ENCODE measurements around the gene CSRP2.

Gene CSRP2

DNA sequence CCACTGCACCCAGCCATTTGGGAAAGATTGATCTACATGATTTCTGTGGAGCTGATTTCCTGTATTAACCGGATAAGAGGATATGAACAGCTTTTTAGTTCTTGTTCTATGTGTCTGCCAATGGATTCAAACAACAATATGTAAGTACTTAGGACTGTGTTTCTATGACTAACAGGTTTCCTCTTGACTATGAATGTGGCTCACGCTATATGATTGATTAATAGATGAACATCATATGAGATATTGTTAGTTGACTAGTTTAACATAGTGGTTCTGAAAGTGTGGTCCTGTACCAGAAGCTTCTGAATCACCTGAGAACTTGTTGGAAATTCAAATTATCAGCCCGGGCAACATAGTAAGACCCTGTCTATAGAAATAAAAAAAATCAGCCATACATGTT lies 12.8 kb upstream of the CSRP2 start:
- H3K27me3 ChIP-seq (replicated peaks; ENCODE audit: control insufficient read depth, insufficient read depth, low read length, poor library complexity, severe bottlenecking): no peaks in the 10 kb centered on the region
- no peak overlapping the region for H3K27ac ChIP-seq (ENCODE audit: insufficient read depth, low read length, poor library complexity, severe bottlenecking)
- no peaks in the 10 kb centered on the region for H3K4me1 ChIP-seq (ENCODE audit: control insufficient read depth, insufficient read depth, low read length, poor library complexity, severe bottlenecking)
- H3K4me3 ChIP-seq (ENCODE audit: insufficient read depth, low read depth, low read length, poor library complexity, severe bottlenecking): no peak overlapping the region
- no peaks in the 10 kb centered on the region for H3K36me3 ChIP-seq (ENCODE audit: control insufficient read depth, insufficient read depth, low read length)
- no peaks in the 10 kb centered on the region for H3K9me3 ChIP-seq (ENCODE audit: control insufficient read depth, low read length)
- DNase-seq: no peak

DNA sequence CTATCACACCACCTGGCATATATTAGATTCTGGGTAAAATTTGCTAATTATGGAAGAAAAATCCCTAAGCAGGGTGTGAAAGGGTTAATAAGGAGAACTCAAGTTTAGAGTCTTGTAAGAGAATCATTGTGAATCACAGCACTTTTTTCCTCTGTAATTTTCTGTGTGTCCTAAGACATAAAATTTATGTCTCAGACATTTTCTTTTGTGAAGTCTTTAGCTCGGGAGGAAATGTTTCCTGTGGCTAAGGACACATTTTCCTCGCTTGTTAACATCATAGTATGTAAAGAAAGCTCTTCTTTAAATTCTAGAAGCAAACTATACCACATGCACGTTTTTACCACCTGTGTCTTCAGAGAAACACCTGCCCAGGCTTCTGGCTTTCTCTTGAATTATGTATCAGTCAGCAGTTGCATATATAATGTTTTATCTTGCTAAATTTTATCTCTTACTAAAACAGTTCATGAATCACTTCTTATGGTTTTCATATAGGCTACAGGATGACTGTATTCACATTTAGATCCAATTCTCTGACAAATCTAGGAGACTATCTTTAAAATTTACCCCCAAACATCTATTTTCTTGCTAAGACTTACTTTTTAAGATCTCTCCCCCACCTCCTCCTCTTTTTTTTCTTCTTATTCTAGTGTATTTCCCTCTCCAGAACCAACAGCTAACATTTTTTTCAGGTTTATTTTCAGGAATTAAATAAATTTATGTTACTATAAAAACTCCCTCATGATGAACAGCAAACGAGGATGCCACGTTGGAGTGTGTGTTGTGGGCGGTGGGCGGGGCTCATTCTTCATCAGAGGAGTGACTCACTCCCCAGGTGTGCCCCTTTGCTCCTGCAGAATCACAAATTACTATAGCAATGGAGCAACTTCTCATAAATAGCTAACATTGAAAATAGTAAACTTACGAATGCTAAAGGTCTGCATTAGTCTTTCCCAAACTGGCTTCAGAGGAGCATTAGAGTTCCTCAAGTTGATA lies 11.6 kb upstream of the CSRP2 start:
- H3K4me3 ChIP-seq (ENCODE audit: insufficient read depth, low read depth, low read length, poor library complexity, severe bottlenecking): no peak overlapping the region
- no peak for DNase-seq
- H3K27ac ChIP-seq (ENCODE audit: insufficient read depth, low read length, poor library complexity, severe bottlenecking): no peak overlapping the region
- H3K27me3 ChIP-seq (replicated peaks; ENCODE audit: control insufficient read depth, insufficient read depth, low read length, poor library complexity, severe bottlenecking): no peaks in the 10 kb centered on the region
- H3K9me3 ChIP-seq (ENCODE audit: control insufficient read depth, low read length): no peaks in the 10 kb centered on the region
- no peaks in the 10 kb centered on the region for H3K36me3 ChIP-seq (ENCODE audit: control insufficient read depth, insufficient read depth, low read length)
- no peaks in the 10 kb centered on the region for H3K4me1 ChIP-seq (ENCODE audit: control insufficient read depth, insufficient read depth, low read length, poor library complexity, severe bottlenecking)

DNA sequence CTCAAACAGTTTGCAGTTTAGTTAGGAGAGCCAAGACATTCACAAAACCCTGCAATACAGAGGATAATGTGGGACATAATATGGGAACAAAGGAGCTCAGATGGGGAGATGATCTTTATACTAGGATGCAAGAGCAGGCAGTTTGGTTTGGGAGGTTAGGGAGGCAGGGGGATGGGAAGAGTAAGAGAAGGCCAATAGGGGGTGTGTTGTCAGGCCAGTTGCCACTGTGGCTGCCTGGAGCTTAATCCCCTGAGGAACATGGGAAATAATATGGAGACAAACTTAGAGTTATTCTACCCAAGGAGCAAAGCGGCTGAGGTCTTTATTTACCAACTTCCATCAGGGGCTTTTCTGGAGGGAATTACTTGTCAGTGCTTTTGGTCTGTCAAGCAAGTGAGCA lies 10.0 kb upstream of the CSRP2 start:
- DNase-seq: no peak
- H3K27me3 ChIP-seq (replicated peaks; ENCODE audit: control insufficient read depth, insufficient read depth, low read length, poor library complexity, severe bottlenecking): no peaks in the 10 kb centered on the region
- no peak overlapping the region for H3K27ac ChIP-seq (ENCODE audit: insufficient read depth, low read length, poor library complexity, severe bottlenecking)
- H3K36me3 ChIP-seq (ENCODE audit: control insufficient read depth, insufficient read depth, low read length): no peaks in the 10 kb centered on the region
- H3K9me3 ChIP-seq (ENCODE audit: control insufficient read depth, low read length): no peaks in the 10 kb centered on the region
- H3K4me1 ChIP-seq (ENCODE audit: control insufficient read depth, insufficient read depth, low read length, poor library complexity, severe bottlenecking): no peaks in the 10 kb centered on the region
- H3K4me3 ChIP-seq (ENCODE audit: insufficient read depth, low read depth, low read length, poor library complexity, severe bottlenecking): no peak overlapping the region

DNA sequence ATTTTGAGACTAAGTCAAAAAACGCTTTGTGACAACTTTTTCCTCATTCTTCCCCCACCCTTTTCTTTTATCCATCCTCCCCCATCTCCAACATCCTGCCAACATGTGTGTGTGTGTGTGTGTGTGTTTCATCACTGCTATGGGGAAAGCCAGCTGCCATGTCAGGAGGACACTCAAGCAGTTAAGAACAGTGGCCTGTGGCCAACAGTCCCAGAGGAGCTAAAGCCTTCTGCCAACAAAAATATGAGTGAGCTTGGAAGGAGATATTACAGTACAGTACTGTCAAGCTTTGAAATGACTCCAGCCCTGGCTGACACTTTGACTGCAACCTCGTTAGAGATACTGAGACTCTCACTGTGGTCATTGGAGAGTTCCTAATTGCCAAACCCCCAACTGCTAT lies 5.0 kb upstream of the CSRP2 start:
- Histone ChIP-seq H3K36me3 (ENCODE audit: control insufficient read depth, insufficient read depth, low read length) (no peaks in the 10 kb centered on the region), H3K27ac (ENCODE audit: insufficient read depth, low read length, poor library complexity, severe bottlenecking) (no peak overlapping the region), H3K27me3 (replicated peaks; ENCODE audit: control insufficient read depth, insufficient read depth, low read length, poor library complexity, severe bottlenecking) (peaks cover 7% of the 10 kb centered on the region), H3K4me3 (ENCODE audit: insufficient read depth, low read depth, low read length, poor library complexity, severe bottlenecking) (no peak overlapping the region), H3K9me3 (ENCODE audit: control insufficient read depth, low read length) (no peaks in the 10 kb centered on the region), H3K4me1 (ENCODE audit: control insufficient read depth, insufficient read depth, low read length, poor library complexity, severe bottlenecking) (no peaks in the 10 kb centered on the region)
- DNase-seq: no peak

DNA sequence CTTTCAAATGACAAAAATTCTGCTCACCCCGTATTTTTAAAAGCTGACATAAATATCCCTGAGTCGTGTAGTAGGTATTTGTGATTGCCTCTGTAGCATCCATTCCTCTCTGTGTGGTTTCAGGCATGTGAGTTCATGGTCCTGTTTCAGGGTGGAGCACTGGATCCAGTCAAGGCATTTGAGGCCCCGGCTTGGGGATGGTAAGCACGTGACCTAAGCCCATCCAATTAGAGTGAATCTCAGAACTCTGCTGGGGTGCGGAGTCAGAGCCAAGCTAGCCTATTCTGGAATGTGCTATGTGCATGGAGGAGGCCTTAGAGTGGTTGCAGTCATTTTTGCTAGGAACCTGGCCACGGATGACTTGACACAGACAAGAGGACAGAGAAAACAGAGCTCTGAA lies 4.3 kb upstream of the CSRP2 start:
- no peak overlapping the region for H3K27ac ChIP-seq (ENCODE audit: insufficient read depth, low read length, poor library complexity, severe bottlenecking)
- H3K36me3 ChIP-seq (ENCODE audit: control insufficient read depth, insufficient read depth, low read length): no peaks in the 10 kb centered on the region
- DNase-seq: no peak
- H3K4me3 ChIP-seq (ENCODE audit: insufficient read depth, low read depth, low read length, poor library complexity, severe bottlenecking): no peak overlapping the region
- no peaks in the 10 kb centered on the region for H3K9me3 ChIP-seq (ENCODE audit: control insufficient read depth, low read length)
- H3K4me1 ChIP-seq (ENCODE audit: control insufficient read depth, insufficient read depth, low read length, poor library complexity, severe bottlenecking): peaks cover 5% of the 10 kb centered on the region
- peaks cover 12% of the 10 kb centered on the region for H3K27me3 ChIP-seq (replicated peaks; ENCODE audit: control insufficient read depth, insufficient read depth, low read length, poor library complexity, severe bottlenecking)

DNA sequence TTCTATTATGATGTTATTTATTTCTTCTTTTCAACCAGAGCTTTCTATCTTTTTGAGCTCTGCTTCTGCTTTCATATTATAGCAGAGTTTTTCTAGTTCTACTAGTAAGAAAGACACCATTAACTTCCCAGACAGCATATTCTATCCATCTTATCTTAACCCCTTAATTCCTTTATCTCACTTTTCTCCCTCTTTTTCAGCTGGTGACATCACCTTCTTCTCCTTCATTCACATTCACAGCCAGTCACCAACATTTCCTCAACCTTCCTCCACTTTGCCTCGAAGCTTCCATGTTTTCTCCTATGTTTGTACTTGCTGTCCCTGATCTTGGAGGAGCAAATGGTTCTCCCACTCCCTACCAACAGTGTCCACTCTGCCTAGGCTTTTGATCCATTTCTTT lies 3.5 kb upstream of the CSRP2 start:
- no peak overlapping the region for H3K4me3 ChIP-seq (ENCODE audit: insufficient read depth, low read depth, low read length, poor library complexity, severe bottlenecking)
- peaks cover 14% of the 10 kb centered on the region for H3K27me3 ChIP-seq (replicated peaks; ENCODE audit: control insufficient read depth, insufficient read depth, low read length, poor library complexity, severe bottlenecking)
- DNase-seq: no peak
- H3K27ac ChIP-seq (ENCODE audit: insufficient read depth, low read length, poor library complexity, severe bottlenecking): no peak overlapping the region
- H3K4me1 ChIP-seq (ENCODE audit: control insufficient read depth, insufficient read depth, low read length, poor library complexity, severe bottlenecking): peaks cover 7% of the 10 kb centered on the region
- no peaks in the 10 kb centered on the region for H3K36me3 ChIP-seq (ENCODE audit: control insufficient read depth, insufficient read depth, low read length)
- no peaks in the 10 kb centered on the region for H3K9me3 ChIP-seq (ENCODE audit: control insufficient read depth, low read length)

DNA sequence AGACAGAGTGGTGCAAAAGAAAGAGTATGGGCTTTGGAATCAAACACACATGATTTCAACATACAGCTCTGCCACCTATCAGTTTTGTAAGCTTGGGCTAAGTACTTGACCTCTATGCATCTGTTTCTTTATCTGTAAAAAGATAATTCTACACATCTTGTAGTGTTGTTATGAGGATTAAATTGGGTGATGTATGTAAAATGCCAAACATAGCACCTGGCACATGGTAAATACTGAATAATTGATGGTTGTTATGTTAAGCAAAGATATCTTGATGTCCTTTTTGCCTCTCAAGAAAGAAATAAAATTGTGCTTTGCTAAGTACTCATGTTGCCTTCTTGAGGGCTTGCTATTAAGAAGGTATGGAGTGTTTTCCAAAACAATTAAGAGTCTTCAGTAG lies 2.3 kb upstream of the CSRP2 start:
- peaks cover 20% of the 10 kb centered on the region for H3K27me3 ChIP-seq (replicated peaks; ENCODE audit: control insufficient read depth, insufficient read depth, low read length, poor library complexity, severe bottlenecking)
- no peak overlapping the region for H3K4me3 ChIP-seq (ENCODE audit: insufficient read depth, low read depth, low read length, poor library complexity, severe bottlenecking)
- H3K4me1 ChIP-seq (ENCODE audit: control insufficient read depth, insufficient read depth, low read length, poor library complexity, severe bottlenecking): peaks cover 7% of the 10 kb centered on the region

DNA sequence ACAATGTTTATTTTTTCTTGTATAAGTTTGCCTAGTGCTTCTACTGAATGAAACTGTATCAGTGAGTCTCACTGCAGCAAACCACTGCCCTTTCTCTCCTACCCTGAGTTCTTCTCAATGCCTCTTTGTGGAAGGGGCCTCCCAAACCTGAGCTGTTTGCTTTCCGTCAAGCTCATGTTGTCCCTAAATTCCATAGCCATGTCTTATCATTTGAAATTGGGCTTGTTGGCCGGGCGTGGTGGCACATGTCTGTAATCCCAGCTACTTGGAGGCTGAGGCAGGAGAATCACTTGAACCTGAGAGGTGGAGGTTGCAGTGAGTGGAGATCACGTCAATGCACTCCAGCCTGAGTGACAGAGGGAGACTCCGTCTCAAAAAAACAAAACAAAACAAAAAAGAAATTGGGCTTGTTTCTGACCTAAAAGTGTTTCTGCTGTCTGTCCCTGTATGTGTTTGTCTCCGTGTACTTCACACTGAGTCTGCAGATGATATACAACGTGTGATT lies 1.8 kb upstream of the CSRP2 start:
- peaks cover 7% of the 10 kb centered on the region for H3K4me1 ChIP-seq (ENCODE audit: control insufficient read depth, insufficient read depth, low read length, poor library complexity, severe bottlenecking)
- H3K27me3 ChIP-seq (replicated peaks; ENCODE audit: control insufficient read depth, insufficient read depth, low read length, poor library complexity, severe bottlenecking): peaks cover 22% of the 10 kb centered on the region
- no peak for DNase-seq
- no peak overlapping the region for H3K4me3 ChIP-seq (ENCODE audit: insufficient read depth, low read depth, low read length, poor library complexity, severe bottlenecking)
- no peaks in the 10 kb centered on the region for H3K9me3 ChIP-seq (ENCODE audit: control insufficient read depth, low read length)
- H3K36me3 ChIP-seq (ENCODE audit: control insufficient read depth, insufficient read depth, low read length): no peaks in the 10 kb centered on the region
- H3K27ac ChIP-seq (ENCODE audit: insufficient read depth, low read length, poor library complexity, severe bottlenecking): no peak overlapping the region

More for the DNA sequence above, 2.3 kb upstream of the CSRP2 start:
- DNase-seq: no peak
- Histone ChIP-seq H3K9me3 (ENCODE audit: control insufficient read depth, low read length) (no peaks in the 10 kb centered on the region), H3K27ac (ENCODE audit: insufficient read depth, low read length, poor library complexity, severe bottlenecking) (no peak overlapping the region), H3K36me3 (ENCODE audit: control insufficient read depth, insufficient read depth, low read length) (no peaks in the 10 kb centered on the region)

DNA sequence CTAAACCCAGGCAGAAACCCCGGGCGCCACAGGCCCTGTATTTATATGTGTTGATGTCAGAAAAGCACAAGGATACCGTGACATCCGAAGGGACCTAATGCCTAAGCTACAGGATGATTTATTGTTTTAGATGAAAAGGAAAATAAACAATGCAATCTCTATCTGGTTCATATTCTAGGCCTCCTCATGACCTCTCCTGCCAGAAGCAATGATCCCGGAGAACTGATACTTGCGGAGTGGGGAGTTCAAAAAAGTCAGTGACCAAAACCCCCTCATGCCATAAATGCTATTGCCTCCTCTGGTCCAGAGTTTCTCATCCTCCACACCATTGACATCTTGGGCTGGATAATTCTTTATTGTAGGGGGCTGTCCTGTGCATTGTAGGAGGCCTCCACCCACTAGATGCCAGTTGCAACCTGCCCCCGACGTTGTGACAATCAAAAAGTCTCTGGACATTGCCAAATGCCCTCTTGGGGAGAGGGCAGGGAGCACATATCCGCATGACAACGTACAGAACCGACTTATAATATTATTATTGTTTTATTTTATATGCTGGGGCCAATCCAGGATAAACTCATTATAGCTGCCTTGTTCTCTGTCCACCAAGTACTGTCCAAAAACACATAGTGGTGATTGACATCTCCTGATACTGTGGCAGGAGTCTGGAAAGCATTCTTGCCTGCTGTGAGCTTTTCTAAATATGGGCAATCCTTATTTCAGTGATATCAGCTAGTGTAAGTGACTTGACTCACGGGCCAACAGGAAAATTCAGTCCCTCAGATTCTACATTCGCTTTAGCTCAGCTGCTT lies 1.1 kb upstream of the CSRP2 start:
- Histone ChIP-seq H3K4me1 (ENCODE audit: control insufficient read depth, insufficient read depth, low read length, poor library complexity, severe bottlenecking) (peaks cover 7% of the 10 kb centered on the region), H3K4me3 (ENCODE audit: insufficient read depth, low read depth, low read length, poor library complexity, severe bottlenecking) (no peak overlapping the region), H3K27ac (ENCODE audit: insufficient read depth, low read length, poor library complexity, severe bottlenecking) (no peak overlapping the region)

More for the DNA sequence above, 1.1 kb upstream of the CSRP2 start:
- Histone ChIP-seq H3K36me3 (ENCODE audit: control insufficient read depth, insufficient read depth, low read length) (no peaks in the 10 kb centered on the region), H3K9me3 (ENCODE audit: control insufficient read depth, low read length) (no peaks in the 10 kb centered on the region), H3K27me3 (replicated peaks; ENCODE audit: control insufficient read depth, insufficient read depth, low read length, poor library complexity, severe bottlenecking) (peaks cover 22% of the 10 kb centered on the region)
- no peak for DNase-seq
